ENCODE data around the gene FAM162A.

The FAM162A gene

GRCh38 chr3:122364490-122364889 lies 19.5 kb upstream of the FAM162A start:
- ChIA-PET POLR2A (no interaction called here), CTCF (interaction anchor here (0.6 to 1.3 kb wide), 2 partner anchors 28 to 254 kb away, joined by 4 to 5 read pairs; no protein-coding TSS in a partner anchor)
- peaks cover 8 to 60% of the 10 kb centered on the region in 2 experiments for H3K36me3 ChIP-seq (ENCODE audit: control insufficient read depth in 2 of 2, insufficient read depth in 1 of 2, low read length in 2 of 2)
- H3K4me3 ChIP-seq (ENCODE audit: low read depth, low read length) = no peak overlapping the region
- TF ChIP-seq ZNF692 (tag by site-specific recombination; IDR thresholded peaks at IDR 0.05) (no peak), MEIS1 (CRISPR knock-in tag; IDR thresholded peaks at IDR 0.05; ENCODE audit: borderline replicate concordance) (no peak), ZSCAN23 (tag by site-specific recombination; IDR thresholded peaks at IDR 0.05) (no peak)
- no peaks in the 10 kb centered on the region for H3K9me3 ChIP-seq (ENCODE audit: control insufficient read depth, insufficient read depth, low read depth, low read length)
- no peaks in the 10 kb centered on the region for H3K4me1 ChIP-seq (ENCODE audit: control insufficient read depth, insufficient read depth, low read length)
- no peak overlapping the region for H3K27ac ChIP-seq (ENCODE audit: extremely low read depth, low read depth, low read length)

DNA sequence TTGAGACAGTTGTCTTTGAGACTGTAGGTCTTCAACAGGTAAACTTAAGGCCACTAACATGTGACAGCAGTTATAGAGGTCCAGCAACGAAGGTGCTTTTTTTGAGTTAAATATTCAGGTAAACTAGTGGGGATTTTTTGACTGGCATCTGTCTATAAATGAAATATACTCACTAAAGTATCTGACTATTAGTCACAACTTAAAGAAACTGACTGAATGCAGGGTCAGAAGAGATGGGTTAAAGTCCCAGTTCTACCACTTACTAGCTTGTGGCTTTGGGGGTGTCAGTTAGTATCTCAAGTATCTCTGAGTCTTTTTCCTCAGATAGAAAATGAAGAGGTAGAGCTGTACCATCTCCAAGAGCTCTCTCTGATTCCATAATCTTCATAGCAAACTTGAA lies 18.9 kb upstream of the FAM162A start:
- Histone ChIP-seq H3K4me3 (ENCODE audit: low read depth, low read length) (no peak overlapping the region), H3K36me3 (ENCODE audit: control insufficient read depth in 2 of 2, insufficient read depth in 1 of 2, low read length in 2 of 2) (peaks cover 13 to 63% of the 10 kb centered on the region in 2 experiments), H3K9me3 (ENCODE audit: control insufficient read depth, insufficient read depth, low read depth, low read length) (no peaks in the 10 kb centered on the region), H3K27ac (ENCODE audit: extremely low read depth, low read depth, low read length) (no peak overlapping the region), H3K4me1 (ENCODE audit: control insufficient read depth, insufficient read depth, low read length) (no peaks in the 10 kb centered on the region)
- ChIA-PET POLR2A (no interaction called here), CTCF (interaction anchor here (1.3 kb wide), 1 partner anchor 28 kb away, joined by 4 read pairs; no protein-coding TSS in a partner anchor)
- TF ChIP-seq ZNF610 (tag by site-specific recombination; IDR thresholded peaks at IDR 0.05; ENCODE audit: borderline replicate concordance) (no peak), ZSCAN23 (tag by site-specific recombination; IDR thresholded peaks at IDR 0.05) (no peak), ZNF174 (tag by site-specific recombination; IDR thresholded peaks at IDR 0.05) (no peak), PRDM10 (tag by site-specific recombination; IDR thresholded peaks at IDR 0.05) (no peak), ZNF488 (tag by site-specific recombination; IDR thresholded peaks at IDR 0.05) (no peak), ZEB2 (tag by site-specific recombination; IDR thresholded peaks at IDR 0.05) (no peak), PATZ1 (tag by site-specific recombination; IDR thresholded peaks at IDR 0.05) (no peak), TRIM28 (IDR thresholded peaks at IDR 0.05; ENCODE audit: borderline replicate concordance, low read length) (no peak), ZNF529 (tag by site-specific recombination; IDR thresholded peaks at IDR 0.05; ENCODE audit: insufficient replicate concordance) (no peak), ZNF645 (tag by site-specific recombination; IDR thresholded peaks at IDR 0.05) (no peak)
- TF ChIP-seq, protein P1, sequence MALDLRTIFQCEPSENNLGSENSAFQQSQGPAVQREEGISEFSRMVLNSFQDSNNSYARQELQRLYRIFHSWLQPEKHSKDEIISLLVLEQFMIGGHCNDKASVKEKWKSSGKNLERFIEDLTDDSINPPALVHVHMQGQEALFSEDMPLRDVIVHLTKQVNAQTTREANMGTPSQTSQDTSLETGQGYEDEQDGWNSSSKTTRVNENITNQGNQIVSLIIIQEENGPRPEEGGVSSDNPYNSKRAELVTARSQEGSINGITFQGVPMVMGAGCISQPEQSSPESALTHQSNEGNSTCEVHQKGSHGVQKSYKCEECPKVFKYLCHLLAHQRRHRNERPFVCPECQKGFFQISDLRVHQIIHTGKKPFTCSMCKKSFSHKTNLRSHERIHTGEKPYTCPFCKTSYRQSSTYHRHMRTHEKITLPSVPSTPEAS (tag by site-specific recombination; IDR thresholded peaks at IDR 0.05) = no peak
- TF ChIP-seq, protein P2, sequence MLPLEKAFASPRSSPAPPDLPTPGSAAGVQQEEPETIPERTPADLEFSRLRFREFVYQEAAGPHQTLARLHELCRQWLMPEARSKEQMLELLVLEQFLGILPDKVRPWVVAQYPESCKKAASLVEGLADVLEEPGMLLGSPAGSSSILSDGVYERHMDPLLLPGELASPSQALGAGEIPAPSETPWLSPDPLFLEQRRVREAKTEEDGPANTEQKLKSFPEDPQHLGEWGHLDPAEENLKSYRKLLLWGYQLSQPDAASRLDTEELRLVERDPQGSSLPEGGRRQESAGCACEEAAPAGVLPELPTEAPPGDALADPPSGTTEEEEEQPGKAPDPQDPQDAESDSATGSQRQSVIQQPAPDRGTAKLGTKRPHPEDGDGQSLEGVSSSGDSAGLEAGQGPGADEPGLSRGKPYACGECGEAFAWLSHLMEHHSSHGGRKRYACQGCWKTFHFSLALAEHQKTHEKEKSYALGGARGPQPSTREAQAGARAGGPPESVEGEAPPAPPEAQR (tag by site-specific recombination; IDR thresholded peaks at IDR 0.05) = no peak
